ENCODE data around the gene MUC6.

MUC6 gene

GRCh38 chr11:969651-970205 is 66.8 kb downstream of the MUC6 start:
- TF ChIP-seq, protein P1, sequence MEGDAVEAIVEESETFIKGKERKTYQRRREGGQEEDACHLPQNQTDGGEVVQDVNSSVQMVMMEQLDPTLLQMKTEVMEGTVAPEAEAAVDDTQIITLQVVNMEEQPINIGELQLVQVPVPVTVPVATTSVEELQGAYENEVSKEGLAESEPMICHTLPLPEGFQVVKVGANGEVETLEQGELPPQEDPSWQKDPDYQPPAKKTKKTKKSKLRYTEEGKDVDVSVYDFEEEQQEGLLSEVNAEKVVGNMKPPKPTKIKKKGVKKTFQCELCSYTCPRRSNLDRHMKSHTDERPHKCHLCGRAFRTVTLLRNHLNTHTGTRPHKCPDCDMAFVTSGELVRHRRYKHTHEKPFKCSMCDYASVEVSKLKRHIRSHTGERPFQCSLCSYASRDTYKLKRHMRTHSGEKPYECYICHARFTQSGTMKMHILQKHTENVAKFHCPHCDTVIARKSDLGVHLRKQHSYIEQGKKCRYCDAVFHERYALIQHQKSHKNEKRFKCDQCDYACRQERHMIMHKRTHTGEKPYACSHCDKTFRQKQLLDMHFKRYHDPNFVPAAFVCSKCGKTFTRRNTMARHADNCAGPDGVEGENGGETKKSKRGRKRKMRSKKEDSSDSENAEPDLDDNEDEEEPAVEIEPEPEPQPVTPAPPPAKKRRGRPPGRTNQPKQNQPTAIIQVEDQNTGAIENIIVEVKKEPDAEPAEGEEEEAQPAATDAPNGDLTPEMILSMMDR (conservative IDR thresholded peaks at IDR 0.05; ENCODE audit: low read length), result no peak
- DNase-seq (ENCODE audit: low read depth), result no peak
- no peak overlapping the region for H3K4me3 ChIP-seq (ENCODE audit: low read length)

GRCh38 chr11:968822-969221 is 67.7 kb downstream of the MUC6 start:
- DNase-seq (ENCODE audit: low read depth), result no peak
- TF ChIP-seq, protein P1 (conservative IDR thresholded peaks at IDR 0.05; ENCODE audit: low read length), result no peak
- H3K4me3 ChIP-seq (ENCODE audit: low read length), result no peak overlapping the region

DNA sequence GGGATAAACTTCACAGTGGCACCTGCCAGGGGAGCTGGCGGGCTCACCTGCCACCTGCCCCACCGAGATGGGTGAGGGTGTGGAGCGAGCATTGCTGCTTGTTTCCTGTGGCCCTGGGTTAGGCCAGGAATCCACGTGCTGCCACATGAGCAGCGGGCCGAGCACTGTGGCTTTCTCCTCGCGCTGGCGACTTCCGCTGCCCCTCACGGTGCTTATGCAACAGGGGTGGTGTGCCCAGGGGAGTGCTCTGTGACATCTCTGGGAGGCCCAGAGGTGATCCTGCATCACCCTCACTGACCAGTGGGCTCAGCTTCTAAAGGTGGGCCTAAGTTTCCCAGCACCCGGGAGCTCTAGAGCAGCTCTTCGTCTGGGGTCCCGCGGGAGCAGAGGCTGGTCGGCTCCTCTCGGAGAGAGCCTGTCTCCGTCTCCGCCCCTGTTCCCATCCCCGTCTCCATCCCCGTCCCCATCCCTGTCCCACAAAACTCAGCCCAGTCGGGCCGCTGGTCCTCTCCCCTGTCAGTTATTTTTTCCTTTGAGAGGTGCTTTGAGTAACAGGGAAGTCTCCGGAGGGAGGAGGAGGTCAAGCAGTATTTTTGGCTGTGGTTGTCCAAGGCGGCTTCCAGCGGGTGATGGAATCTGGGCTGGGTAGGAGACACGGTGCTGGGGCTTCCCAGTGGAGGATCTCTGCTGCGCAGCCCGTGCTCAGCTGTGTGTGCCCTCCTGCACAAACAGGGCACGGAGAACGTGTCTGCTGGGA is 68.3 kb downstream of the MUC6 start:
- DNase-seq (ENCODE audit: low read depth), result no peak

GRCh38 chr11:965206-965775 is 71.2 kb downstream of the MUC6 start:
- no peak overlapping the region for H3K4me3 ChIP-seq (ENCODE audit: low read length)
- TF ChIP-seq, protein P1 (conservative IDR thresholded peaks at IDR 0.05; ENCODE audit: low read length), result no peak

More for the DNA sequence above, 68.3 kb downstream of the MUC6 start:
- TF ChIP-seq, protein P1 (conservative IDR thresholded peaks at IDR 0.05; ENCODE audit: low read length), result no peak
- no peak overlapping the region for H3K4me3 ChIP-seq (ENCODE audit: low read length)

GRCh38 chr11:963852-964251 is 72.7 kb downstream of the MUC6 start:
- TF ChIP-seq, protein P1 (conservative IDR thresholded peaks at IDR 0.05; ENCODE audit: low read length), result no peak
- no peak overlapping the region for H3K4me3 ChIP-seq (ENCODE audit: low read length)
- DNase-seq (ENCODE audit: low read depth), result no peak

More at GRCh38 chr11:965206-965775, 71.2 kb downstream of the MUC6 start:
- DNase-seq (ENCODE audit: low read depth), result no peak

All from AG10803 (cell line).